Adrenal gland (tissue), 12 donors: ENCODE measurements around the gene BOD1. TPM values are rescaled to one million over a fixed set of nuclear protein-coding genes. Genes with fewer than 3 reads are reported as not detected.

Source experiments
- DNase-seq, 7 donors: peaks; one replicate each; pipeline ENCODE4 v3.0.0-alpha.2; 2019 to 2020
- H3K27ac ChIP-seq, 5 donors: fragments of 200-600 bp; sonication (generic) in 4 of 5; 1 replicate in 3 of 5; 2 replicates in 2 of 5; pipeline versions ENCODE4 v1.5.1 to v1.8.0; 2016 to 2020; ENCODE audit warnings: mild to moderate bottlenecking in 1 of 5
- H3K27me3 ChIP-seq: fragments of 200-600 bp; 2 replicates; pipeline ENCODE4 v1.8.0; 2021
- H3K36me3 ChIP-seq, 2 donors: fragments of 200-600 bp; replicated peaks in 1 of 2; 1 replicate in 1 of 2; 2 replicates in 1 of 2; pipeline versions ENCODE4 v1.5.1 to v1.8.0; 2018 to 2022
- H3K4me1 ChIP-seq, 2 donors: fragments of 200-600 bp; replicated peaks in 1 of 2; 1 replicate in 1 of 2; 2 replicates in 1 of 2; pipeline versions ENCODE4 v1.5.1 to v1.8.0; 2018 to 2021
- H3K4me3 ChIP-seq, 4 donors: fragments of 200-600 bp; sonication (generic) in 3 of 4; one replicate each; pipeline ENCODE4 v1.5.1; 2016 to 2018
- H3K9me3 ChIP-seq, 3 donors: fragments of 200-600 bp; sonication (generic) in 1 of 3; replicated peaks in 1 of 3; 1 replicate in 2 of 3; 2 replicates in 1 of 3; pipeline versions ENCODE4 v1.5.1 to v1.8.0; 2016 to 2021
- CTCF ChIP-seq, 6 experiments: fragments of 450-650 bp in 4 of 6; fragments of 200-600 bp in 2 of 6; sonication (generic) in 1 of 6; IDR thresholded peaks; 1 replicate in 5 of 6; 2 replicates in 1 of 6; pipeline versions ENCODE4 v1.5.1 to v1.8.0; 2016 to 2021; ENCODE audit warnings: antibody characterized with exemption in 6 of 6, mild to moderate bottlenecking in 2 of 6, moderate library complexity in 1 of 6
- POLR2A ChIP-seq, 2 donors: fragments of 450-650 bp; IDR thresholded peaks; one replicate each; pipeline ENCODE4 v1.6.1; 2017; ENCODE audit warnings: antibody characterized with exemption in 2 of 2, mild to moderate bottlenecking in 2 of 2, moderate library complexity in 1 of 2
- WGBS, 4 donors: extraction: QIAGEN DNeasy Blood & Tissue Kit in 2 of 4; methylation state at CpG; one replicate each; pipeline versions ENCODE4 v1.1.5 to v1.1.7; 2013 to 2017; 5-methylcytosine and 5-hydroxymethylcytosine counted together
- intact Hi-C, 2 donors: fragments of 100-400 bp; cut with DNase I; formaldehyde crosslinking; loops; one replicate each; pipeline versions ENCODE4 v1.14.1 to v1.15.0; 2022 to 2023
- polyA plus RNA-seq, 3 donors: library from polyadenylated mRNA; stranded (reverse); fragments of 200-250 nt in 2 of 3; fragments of 350-450 nt in 1 of 3; fragmentation: Illumina TruSeq in 1 of 3; extraction: RNeasy Lipid Tissue Mini Kit (QIAGEN cat#74804) in 1 of 3; gene quantifications; one replicate each; pipeline ENCODE4 v1.2.3, GENCODE V29; 2013 to 2014
- total RNA-seq, 9 donors: library from RNA; depleted of rRNA in 4 of 9; stranded (reverse); fragments of >200 nt in 4 of 9; fragments of 120-200 nt in 1 of 9; fragmentation: NEBNext Ultra II Directional in 1 of 9; extraction: Animal tissue kit (Norgen Biotek cat#: 25700) in 1 of 9; gene quantifications; one replicate each; pipeline versions ENCODE4 v1.1.0 to v1.2.4, GENCODE V29; 2013 to 2023
- donor health status: healthy with polysubstance abuse.
- donor health status: Bipolar disorder and iron deficiency.
- donor health status: DM: yes; HTN: yes; CAD: no.
- donor health status: DM: no; HTN: no; CAD: no.
- donor health status: DM: no; HTN: no; CAD: no.
- donor health status: DM: yes; HTN: yes; CAD: no.

Gene BOD1
- total and polyA plus RNA-seq, 12 donors: 30.0 to 127 (median 54.2) TPM

GRCh38 chr5:173581408-173582215 lies 34.8 kb downstream of the BOD1 start:
- no peaks in the 10 kb centered on the region for H3K9me3 ChIP-seq
- no peaks in the 10 kb centered on the region for H3K27me3 ChIP-seq
- DNase-seq: peak in 1 of 7 donors; percentile 41
- peak; percentile 20 to 56 (median 36) for TF ChIP-seq CTCF (IDR thresholded peaks at IDR 0.05)
- TF ChIP-seq POLR2A (IDR thresholded peaks at IDR 0.05): no peak
- no peaks in the 10 kb centered on the region for H3K36me3 ChIP-seq
- no peaks in the 10 kb centered on the region for H3K4me1 ChIP-seq
- H3K27ac ChIP-seq: no peak overlapping the region
- 66 to 70% (median 67%) methylated on average over 17 of the region's 17 CpGs for WGBS, 4 donors
- no peak overlapping the region for H3K4me3 ChIP-seq
- intact Hi-C loops: no loop called here

- Histone ChIP-seq H3K9me3 (no peaks in the 10 kb centered on the region), H3K36me3 (no peaks in the 10 kb centered on the region), H3K27me3 (no peaks in the 10 kb centered on the region), H3K27ac (no peak overlapping the region), H3K4me3 (no peak overlapping the region), H3K4me1 (no peaks in the 10 kb centered on the region)
- DNase-seq: peak in 1 of 7 donors; percentile 1
- intact Hi-C loops: loop anchor here in 1 of 2 donors (10.0 kb wide), 1 partner anchor 284 kb away; no protein-coding TSS in a partner anchor
- 68 to 95% (median 86%) methylated on average over 4 of the region's 4 CpGs for WGBS, 4 donors
- TF ChIP-seq POLR2A (IDR thresholded peaks at IDR 0.05): no peak
- TF ChIP-seq CTCF (IDR thresholded peaks at IDR 0.05): no peak
Measured at GRCh38 chr5:173578947-173579615, 37.4 kb downstream of the BOD1 start.

GRCh38 chr5:173577817-173578216 lies 38.6 kb downstream of the BOD1 start:
- H3K27me3 ChIP-seq: no peaks in the 10 kb centered on the region
- no peak for TF ChIP-seq POLR2A (IDR thresholded peaks at IDR 0.05)
- no peak for TF ChIP-seq CTCF (IDR thresholded peaks at IDR 0.05)
- no peak overlapping the region for H3K4me3 ChIP-seq
- intact Hi-C loops: loop anchor here in 1 of 2 donors (10.0 kb wide), 1 partner anchor 283 kb away; no protein-coding TSS in a partner anchor
- H3K36me3 ChIP-seq: no peaks in the 10 kb centered on the region
- no peaks in the 10 kb centered on the region for H3K4me1 ChIP-seq
- H3K27ac ChIP-seq: no peak overlapping the region
- no peaks in the 10 kb centered on the region for H3K9me3 ChIP-seq
- peak in 1 of 7 donors; percentile 6 for DNase-seq
- WGBS, 4 donors: 86 to 100% (median 87%) methylated on average over 1 to 5 of the region's 5 CpGs; no CpG with 5 or more reads in 1 of the 4 donors

GRCh38 chr5:173577166-173577565 lies 39.3 kb downstream of the BOD1 start:
- peak in 1 of 7 donors; percentile 39 for DNase-seq
- intact Hi-C loops: loop anchor here in 1 of 2 donors (10.0 kb wide), 1 partner anchor 282 kb away; no protein-coding TSS in a partner anchor
- TF ChIP-seq POLR2A (IDR thresholded peaks at IDR 0.05) (no peak), CTCF (IDR thresholded peaks at IDR 0.05) (no peak)
- H3K4me1 ChIP-seq: no peaks in the 10 kb centered on the region
- no peaks in the 10 kb centered on the region for H3K9me3 ChIP-seq
- no peak overlapping the region for H3K4me3 ChIP-seq
- H3K27ac ChIP-seq: no peak overlapping the region
- WGBS, 4 donors: 85 to 96% (median 88%) methylated on average over 3 of the region's 3 CpGs
- H3K27me3 ChIP-seq: no peaks in the 10 kb centered on the region
- no peaks in the 10 kb centered on the region for H3K36me3 ChIP-seq
